GM19351 (cell line): ENCODE data around the gene APEH.
A peak's percentile ranks its signal among the peaks of the same experiment; 100 is the strongest.
"Not testable (repeated sequence)": the region's sequence is repeated elsewhere in the genome, so short reads cannot be mapped to it uniquely, and the experiment has no call there.

Source experiments
- ATAC-seq: cut with Tn5 transposase; IDR thresholded peaks from one replicate; pipeline ENCODE4 v1.9.1; 2021; ENCODE audit warnings: mild to moderate bottlenecking, moderate library complexity; ENCODE audit not compliant: unreplicated experiment

APEH gene

DNA sequence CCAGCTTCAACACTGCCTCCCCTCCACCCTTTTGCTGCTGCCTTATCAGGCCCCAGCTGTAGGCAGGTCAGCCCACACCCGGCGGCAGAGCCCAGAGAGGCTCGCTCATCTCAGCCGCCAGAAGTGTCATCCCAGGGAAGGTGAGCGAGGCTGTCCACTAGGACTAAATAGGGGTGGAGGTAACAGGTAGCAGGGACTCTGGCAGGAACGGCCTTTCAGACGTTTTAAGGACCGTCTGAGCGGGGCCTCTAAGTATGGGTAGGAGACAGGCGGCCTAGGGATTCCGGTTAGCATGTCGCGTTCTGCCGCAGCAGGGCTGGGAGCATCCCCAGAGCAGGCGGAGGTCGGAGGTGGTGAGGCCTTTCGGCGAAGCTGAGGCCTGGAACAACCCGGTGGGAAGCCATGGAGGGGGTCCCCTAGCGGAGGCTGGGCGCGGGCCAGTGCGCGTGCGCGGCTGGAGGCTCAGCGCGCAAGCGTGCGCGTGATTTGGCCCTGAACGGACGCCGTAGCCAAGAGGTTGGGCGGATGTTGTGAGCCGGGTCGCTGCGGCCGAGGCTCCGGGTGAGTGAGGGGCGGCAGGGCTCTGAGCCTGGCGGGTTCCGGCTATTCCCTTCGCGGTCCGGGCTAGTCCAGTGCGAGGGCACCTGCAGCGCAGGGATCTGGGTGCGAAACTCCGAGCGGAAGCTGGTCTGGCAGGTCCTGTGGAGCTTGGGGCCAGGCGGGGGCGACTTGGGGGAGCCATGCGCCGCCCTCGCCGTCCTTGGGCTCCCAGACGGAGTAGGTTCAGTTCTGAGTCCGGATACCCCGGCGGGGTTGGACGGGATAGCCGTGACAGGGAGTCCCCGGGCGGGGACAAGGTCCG is 15.1 kb downstream of the APEH start, which contains the start of the genes MST1 and RNF123:
MST1 (minus strand) TSS at position 429 of the 862 bp plus-strand sequence. CDS start 783 bp downstream, outside the sequence.
RNF123 (plus strand) TSS at position 512 of the 862 bp plus-strand sequence. CDS start 1,609 bp downstream, outside the sequence.
- ATAC-seq = peak; percentile 60

DNA sequence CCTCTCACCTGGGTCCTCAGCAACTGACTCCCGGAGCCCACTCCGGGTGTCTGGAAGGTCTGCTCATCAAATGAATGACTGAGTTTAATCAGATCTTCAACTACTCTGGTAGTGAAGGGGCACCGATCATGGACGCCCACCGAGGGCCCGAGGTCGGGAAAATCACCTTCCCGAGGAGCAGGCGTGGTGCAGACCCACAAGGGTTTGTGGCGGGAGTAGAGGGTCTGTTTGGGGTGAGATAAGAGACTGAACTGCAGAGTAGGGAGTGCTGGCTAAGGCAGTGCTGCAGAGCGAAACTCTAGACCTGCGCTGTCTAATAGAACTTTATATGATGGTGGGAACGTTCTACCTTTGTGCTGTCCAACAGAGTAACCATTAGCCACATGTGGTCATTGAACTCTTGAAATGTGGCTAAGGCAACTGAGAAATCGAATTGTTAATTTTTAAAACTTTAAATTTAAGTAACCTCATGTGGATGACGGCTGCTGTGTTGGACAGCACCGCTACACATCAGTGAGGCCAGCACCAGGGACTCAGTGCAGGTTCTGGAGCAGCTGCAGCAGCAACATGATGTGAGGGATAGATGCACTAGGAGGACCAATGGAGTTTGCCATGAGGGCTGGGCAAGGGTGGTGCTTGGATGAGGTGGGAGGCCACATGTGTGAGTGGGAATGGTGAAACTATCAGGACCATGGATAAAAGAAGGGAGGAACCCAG is 15.9 kb downstream of the APEH start:
- ATAC-seq = not testable (repeated sequence)

DNA sequence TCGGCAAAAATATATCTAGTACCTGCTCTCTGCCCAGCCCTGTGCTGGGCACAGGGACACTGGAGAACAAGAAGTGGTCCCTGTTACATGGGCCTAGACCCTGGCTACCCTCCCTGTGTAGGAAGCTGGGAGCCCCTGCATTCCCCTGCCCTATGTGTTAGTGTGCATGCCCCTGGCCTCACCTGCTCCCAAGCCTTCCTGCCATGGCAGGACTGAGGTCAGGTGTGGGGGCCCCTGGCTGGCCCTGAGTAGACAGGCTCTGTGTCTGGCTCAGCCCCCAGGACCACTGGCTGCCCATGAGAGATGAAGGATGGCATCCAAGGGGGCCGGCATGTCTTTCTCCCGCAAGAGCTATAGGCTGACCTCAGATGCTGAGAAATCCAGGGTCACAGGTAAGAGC is 16.7 kb downstream of the APEH start:
- not testable (repeated sequence) for ATAC-seq

DNA sequence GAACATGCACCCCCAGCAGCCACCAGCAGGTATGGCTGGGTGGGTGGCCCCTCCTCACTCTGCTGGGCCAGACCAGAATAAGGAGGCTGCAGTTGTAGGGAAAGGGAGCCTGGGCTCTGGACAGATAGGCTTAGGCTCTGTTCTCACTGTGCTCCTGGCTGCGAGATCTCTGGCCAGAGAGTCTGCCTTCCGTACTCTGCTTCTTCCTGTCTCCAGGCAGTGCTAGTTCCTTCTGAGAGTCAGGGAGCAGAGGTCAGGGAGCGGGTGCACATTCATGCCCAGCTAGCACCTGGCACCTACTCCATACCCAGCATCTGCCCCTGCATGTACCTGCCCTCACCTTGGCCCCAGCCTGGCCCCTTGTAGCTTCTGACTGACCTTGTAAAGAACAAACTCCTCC is 17.3 kb downstream of the APEH start:
- ATAC-seq = not testable (repeated sequence)

DNA sequence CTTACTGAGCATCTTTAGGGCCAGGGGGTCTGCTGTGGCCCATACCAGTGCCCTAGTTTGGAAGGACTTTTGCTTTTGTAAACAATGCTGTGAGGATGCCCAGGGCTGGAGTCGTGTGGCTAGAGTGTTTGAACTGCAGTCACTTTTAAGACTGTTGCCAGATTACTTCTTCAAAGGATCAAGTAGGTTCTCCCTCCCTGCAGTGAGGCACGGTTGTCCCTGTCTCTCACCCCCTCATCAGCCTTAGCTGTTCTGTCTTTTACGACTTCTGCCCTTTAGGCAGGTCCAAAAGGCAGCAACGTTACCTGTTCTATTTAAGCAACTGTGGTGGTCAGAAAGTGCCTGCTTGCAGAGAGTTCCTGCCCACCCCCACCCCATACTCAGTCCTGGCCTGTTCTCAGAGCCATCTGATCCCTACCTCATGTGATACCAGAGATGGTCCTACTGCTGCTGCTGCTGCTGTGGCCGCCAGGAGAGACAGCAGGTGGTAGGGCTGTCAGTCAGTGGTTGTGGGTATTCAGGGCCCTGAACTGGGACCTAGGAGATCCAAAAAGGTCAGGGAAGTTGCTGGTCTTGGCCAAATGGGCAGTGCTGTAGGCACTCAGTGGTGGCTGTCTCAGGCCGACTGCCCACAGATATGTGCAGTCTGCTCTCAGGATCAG is 20.4 kb downstream of the APEH start:
- ATAC-seq = not testable (repeated sequence)

DNA sequence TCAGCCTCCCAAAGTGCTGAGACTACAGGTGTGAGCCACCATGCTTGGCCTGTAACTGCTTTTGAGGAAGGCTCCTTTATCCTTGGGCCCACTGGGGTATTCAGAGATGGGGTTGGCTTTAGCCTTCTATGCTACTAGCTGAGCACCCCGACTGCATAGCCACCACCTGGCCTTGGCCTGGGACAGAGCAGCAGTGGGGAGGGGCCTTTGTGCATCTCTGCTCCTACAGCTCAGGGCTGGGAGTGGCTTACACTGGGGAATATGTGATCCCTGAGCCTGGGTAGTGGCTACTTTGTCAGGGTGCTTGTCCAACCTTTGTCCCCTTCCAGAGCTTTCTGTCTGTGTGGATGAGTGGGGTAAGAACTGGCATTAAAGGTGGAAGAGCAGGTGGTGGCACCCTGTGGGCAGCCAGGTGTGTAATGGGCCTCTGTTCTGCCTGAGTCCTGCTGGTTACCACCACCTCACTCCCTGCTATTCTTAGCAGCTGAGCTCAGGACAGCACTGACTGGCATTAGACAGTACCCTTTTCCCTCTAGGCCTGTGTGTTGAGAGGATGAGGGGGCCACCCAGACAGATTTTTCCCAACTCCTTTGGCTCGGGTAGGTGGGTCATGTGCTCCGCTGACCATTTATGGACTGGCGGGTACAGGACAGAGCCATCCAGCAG is 21.3 kb downstream of the APEH start:
- ATAC-seq = not testable (repeated sequence)

DNA sequence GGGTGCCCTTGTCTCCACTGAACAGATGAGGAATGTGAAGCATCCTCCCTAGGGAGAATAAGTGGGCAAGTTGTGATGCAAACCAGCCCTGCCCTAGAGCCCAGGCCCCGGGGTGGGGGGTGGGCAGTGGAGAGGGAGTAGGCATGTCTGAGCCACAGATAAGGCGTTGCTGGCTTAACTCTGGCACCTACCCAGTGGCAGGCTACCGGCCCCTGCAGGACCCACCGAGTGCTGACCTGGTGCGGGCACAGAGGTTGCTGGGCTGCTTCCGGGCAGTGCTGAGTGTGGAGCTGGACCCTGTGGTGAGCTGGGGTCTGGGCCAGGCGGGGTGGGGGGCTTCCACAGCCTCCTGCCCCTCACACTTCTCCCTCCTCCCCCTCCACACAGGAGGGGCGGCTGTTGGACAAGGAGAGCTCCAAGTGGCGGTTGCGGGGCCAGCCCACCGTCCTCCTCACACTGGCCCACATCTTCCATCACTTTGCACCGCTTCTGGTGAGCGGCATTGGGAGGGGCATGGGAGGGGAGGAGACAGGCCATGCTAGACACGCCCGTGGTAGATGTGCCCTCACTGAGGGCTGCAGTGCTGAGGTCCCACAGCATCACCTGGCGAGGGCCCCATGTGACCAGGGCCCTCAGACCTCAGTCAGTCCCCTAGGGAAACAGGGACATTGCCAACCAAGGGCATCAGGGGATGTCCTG is 25.3 kb downstream of the APEH start:
- no peak for ATAC-seq

DNA sequence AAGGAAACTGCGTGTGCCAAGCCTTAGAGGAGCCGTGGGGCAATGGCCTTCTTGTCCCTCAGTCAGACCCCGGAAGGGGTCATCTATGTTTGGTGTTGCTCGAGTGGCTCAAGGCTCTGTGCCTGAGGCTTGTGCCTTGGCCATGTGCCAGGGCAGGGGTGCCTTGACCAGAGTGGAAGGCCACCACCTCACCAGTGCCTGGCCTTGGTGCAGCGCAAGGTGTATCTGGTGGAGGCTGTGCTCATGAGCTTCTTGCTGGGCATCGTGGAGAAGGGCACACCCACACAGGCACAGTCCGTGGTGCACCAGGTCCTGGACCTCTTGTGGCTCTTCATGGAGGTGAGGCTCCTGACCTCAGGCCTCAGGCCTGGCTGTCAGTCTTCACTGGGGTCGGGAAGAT is 25.9 kb downstream of the APEH start:
- ATAC-seq = no peak

DNA sequence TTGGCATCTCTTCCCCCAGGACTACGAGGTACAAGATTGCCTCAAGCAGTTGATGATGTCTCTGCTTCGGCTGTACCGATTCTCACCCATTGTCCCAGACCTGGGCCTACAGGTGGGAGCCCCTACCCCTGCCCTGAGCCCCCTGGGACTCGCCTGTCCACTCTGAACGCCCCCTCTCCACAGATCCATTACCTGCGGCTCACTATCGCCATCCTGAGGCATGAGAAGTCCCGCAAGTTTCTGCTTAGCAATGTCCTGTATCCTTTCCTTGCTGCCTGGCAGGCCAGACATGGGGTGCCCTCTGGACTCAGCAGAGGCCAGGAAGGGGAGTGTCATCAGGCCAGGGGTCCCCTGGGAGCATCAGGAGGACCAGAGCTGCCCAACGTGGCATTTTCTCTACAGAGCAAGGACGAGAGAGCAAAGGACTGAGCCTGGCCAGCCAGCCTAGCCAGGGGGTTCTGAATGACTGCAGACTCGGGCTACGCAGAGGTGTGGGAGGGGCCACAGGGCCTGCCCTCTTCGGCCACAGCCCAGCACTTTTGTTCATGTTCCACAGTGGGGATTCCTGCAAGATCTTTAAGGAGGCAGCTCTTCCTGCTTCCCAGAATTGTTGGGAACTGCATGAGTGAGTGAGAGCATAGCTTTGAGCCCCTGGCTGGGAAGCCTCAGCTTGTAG is 26.4 kb downstream of the APEH start:
- no peak for ATAC-seq

DNA sequence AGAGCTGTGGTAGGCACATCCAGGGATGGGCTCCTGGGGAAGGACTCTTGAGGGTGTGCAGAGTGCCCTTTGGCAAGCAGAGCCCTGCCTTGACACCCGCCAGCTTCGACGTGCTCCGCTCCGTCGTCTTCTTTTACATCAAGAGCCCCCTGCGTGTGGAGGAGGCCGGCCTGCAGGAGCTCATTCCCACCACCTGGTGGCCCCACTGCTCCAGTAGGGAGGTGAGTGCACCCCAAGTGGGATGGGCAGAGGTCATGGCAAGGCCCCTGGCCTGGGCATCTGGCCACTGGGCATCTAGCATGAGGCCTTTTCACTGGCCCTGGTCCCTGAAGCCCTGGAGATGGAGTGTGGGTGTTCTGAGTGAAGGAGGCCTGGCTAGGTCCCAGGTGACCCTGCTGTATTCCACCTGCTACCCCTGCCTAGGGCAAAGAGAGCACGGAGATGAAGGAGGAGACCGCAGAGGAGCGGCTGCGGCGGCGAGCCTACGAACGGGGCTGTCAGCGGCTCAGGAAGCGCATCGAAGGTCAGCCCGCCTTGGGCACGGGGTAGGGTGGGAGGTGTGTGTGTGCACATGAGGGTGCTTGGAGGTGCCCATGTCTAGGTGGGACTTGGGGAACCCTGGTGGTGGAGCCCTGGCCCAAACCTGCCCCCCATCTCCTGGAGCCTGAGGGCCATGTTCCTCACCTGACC is 27.4 kb downstream of the APEH start:
- no peak for ATAC-seq

DNA sequence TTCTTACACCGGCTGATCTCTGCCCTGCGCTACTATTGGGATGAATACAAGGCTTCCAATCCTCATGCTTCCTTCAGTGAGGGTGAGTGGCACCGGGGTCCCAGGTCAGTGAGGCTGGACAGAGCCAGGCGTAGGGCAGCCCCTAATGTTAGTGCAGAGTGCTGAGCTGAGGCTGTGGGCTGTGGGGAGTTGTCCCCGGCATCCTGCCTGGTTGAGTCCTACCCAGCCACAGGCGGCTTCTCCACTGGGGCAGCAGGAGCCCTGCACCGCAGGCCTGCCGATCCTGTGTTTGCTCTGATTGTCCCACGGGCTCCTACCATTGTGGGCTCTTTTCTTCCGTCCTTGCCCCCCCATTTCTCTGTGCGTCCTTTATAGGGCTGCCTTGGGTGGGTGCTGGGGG is 28.5 kb downstream of the APEH start:
- no peak for ATAC-seq

DNA sequence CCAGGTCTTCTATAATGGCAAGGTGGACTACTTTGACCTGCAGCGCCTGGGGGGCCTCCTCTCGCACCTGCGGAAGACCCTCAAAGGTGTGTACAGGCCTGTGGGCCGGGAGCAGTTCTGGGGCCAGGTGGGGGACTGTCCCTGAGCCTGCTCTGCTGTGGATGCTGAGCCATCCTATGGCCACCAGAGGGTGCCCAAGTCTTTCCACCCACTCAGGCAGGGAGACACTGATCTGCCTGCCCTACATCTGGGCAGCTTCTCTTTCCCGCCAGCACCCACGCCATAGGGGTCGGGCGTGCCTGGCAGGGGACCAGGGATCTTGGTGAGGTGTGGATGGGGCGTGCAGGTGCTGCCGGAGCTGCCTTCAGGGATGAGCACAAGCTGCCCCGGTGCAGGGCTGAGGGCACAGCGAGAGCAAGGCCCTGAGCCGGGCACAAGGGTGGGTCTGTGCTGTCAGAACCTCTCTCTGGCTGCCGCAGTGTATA is 29.3 kb downstream of the APEH start:
- peak; percentile 77 for ATAC-seq

DNA sequence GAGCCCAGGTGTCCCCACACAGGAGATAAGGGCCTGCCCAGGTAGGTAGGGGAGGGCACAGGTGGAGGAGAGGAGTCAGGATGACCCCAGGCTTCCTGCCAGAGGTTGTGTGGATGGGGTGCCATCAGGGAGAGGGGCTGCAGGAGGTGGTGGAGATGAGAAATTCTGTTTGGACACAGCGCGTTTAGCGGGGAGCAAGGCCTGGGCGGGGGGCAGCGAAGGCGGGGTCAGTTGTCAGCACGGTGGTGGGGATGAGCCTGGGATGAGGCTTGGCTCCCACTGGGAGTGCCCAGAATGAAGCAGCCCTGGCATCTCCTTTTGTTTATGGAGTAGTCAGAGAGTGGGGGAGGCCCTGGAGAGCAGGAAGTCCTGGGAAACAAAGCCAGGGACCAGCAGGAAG is 29.8 kb downstream of the APEH start:
- ATAC-seq = no peak

DNA sequence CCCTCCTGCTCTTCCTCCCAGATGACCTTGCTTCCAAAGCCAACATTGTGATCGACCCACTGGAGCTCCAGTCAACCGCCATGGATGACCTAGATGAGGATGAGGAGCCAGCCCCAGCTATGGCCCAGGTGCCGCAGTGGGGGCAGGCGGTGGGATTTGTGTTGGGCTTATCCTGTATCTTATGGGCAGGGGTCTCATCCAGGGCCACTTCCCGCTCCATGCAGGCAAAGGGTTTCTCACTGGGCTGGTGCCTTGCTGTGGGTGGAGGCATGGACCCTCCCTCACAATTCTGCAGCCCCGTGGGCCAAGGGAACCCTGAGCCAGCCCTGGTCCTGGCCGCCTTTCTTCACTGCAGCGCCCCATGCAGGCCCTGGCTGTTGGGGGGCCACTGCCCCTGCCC is 30.5 kb downstream of the APEH start:
- no peak for ATAC-seq

DNA sequence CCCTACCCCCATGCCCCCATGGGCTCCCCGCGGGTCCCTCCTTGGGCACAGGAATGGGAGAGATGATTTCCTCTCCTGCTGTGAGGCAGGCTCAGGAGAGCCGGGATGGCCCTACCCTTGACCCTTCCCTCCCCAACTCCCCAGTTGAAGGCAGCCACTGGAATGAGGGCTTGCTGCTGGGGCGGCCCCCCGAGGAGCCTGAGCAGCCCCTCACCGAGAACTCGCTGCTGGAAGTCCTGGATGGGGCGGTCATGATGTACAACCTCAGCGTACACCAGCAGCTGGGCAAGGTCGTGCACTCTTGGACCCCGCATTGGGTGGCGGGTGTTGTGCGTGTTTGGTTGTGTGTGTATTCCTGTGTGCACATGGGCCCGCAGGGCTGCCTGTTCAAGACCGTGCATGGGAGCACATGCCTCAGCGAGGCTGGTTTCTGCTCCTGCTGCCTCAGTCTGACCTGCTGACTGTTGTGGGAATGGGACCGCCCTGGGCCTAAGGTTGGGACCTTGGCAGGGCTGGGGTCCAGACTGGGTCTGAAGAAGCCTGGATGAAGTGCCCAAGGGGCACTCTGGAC is 31.3 kb downstream of the APEH start:
- no peak for ATAC-seq

DNA sequence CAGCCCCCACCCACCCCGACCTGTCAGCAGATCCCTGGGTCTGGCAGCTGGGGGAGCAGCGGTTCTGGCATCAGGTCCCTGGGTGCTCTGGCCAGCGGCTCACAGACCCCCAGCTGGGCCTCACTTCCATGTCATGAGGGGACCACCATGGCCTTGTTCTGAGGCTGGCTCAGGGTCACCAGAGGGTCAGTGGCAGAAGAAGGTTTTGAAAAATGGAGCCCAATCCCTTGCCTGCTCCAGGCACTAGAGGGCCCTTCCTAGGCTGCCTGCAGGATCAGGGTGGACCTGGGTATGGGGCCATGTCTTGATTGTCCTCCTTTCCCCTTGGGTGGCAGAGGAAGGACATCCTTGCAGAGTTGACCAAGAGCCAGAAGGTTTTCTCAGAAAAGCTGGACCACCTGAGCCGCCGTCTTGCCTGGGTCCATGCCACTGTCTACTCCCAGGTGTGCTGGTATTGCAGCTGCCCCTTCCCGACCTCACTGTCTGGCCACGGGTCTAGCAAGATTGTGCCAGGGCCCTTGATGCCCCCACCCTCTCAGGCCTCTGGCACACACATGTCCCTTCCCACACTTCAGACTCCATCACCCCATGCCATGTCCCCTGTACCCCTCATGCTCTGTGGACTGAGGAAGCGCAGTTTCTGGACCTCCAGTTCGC is 32.4 kb downstream of the APEH start:
- no peak for ATAC-seq

DNA sequence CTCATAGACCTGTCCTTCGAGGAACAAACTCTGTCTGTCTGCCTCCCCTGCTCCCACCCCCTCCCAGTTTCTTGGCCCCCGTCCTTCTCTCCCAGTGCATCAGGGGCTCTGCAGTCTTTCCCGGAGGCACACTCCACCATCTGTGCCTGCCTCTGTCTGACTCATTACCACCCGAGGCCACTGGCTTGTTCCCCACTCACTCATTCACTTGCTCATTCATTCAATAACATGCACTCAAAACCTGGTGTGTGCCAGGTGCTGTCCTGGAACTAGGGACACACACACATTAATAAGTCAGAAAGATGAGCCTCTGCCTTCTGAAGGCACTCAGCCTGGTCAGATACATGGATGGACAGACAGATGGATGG is 32.9 kb downstream of the APEH start:
- no peak for ATAC-seq

DNA sequence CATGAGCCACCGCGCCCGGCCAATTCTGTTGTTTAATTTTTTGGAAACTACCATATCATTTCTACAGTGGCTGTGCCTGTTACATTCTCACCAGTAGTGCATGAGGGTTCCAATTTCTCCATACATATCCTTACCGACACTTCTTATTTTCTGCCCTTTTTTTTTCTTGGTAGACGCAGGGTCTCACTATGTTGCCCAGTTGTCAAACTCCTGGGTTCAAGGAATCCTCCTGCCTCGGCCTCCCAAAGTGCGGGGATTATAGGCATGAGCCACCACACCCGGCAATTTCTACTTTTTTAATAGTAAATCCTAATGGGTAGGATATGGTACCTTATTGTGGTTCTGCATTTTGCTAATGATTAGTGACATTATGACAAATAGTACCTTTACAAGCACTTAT is 35.7 kb downstream of the APEH start:
- ATAC-seq = no peak
